HCT116 (cell line): ENCODE measurements around the gene PPP1R10. TPM values are rescaled to one million over a fixed set of nuclear protein-coding genes. Genes with fewer than 3 reads are reported as not detected.

ENCODE experiments used
- ATAC-seq: fragments of 200-7000 bp; cut with Tn5 transposase; 2 replicates; pipeline ENCODE4 v1.9.1; 2020; ENCODE audit warnings: mild to moderate bottlenecking, moderate library complexity
- BruUV-seq: library from RNA; stranded (reverse); fragments of 400-500 nt; replicated peaks from 2 replicates; lab custom pipeline; 2021; lab: Mats Ljungman, UMichigan
- CTCF ChIA-PET: fragments of 300-600 bp; sonication (Branson Sonifier 250); formaldehyde crosslinking; loops from one replicate; lab custom pipeline; 2021; ENCODE audit warnings: antibody characterized with exemption; lab: Charles Lee
- POLR2A ChIA-PET: fragments of 300-600, 350-600 bp; sonication (Branson Sonifier 250); formaldehyde crosslinking; loops from one replicate; lab custom pipeline; 2021; ENCODE audit warnings: antibody characterized with exemption; lab: Charles Lee
- RAD21 ChIA-PET, 2 experiments: fragments of 300-600 bp; sonication (Branson Sonifier 250); formaldehyde crosslinking; loops; one replicate each; lab custom pipeline; 2023; ENCODE audit warnings: low total read pairs in 2 of 2; ENCODE audit not compliant: uncharacterized antibody in 2 of 2, unreplicated experiment in 2 of 2, low non-redundant PET in 1 of 2; lab: Charles Lee
- DNase-seq: peaks from one replicate; pipeline ENCODE4 v3.0.0-alpha.2; 2010; ENCODE audit warnings: low read depth, low spot score
- H2AFZ ChIP-seq: fragments of 200-600 bp; shearing (Covaris generic), sonication (generic); 2 replicates; pipeline ENCODE4 v1.6.1; 2017; ENCODE audit warnings: low read depth, mixed run types, mixed read lengths, antibody characterized with exemption, low read length; ENCODE audit not compliant: poor library complexity, severe bottlenecking
- H3K27ac ChIP-seq: 2 replicates; pipeline ENCODE4 v1.5.1; 2012; ENCODE audit warnings: low read depth, low read length
- H3K27me3 ChIP-seq: fragments of 200-600 bp; sonication (generic); 2 replicates; pipeline ENCODE4 v1.6.1; 2016; ENCODE audit warnings: mixed run types, low read length, mixed read lengths; ENCODE audit not compliant: insufficient read depth
- H3K36me3 ChIP-seq, 2 experiments: fragments of 200-500 bp in 1 of 2; fragments of 200-600 bp in 1 of 2; sonication (Bioruptor generic) in 1 of 2; sonication (generic) in 1 of 2; 2 replicates each; pipeline versions ENCODE4 v1.5.1 to v1.6.1; 2014 to 2016; ENCODE audit warnings: low read length in 2 of 2, inconsistent platforms in 1 of 2, mixed read lengths in 1 of 2, mixed run types in 1 of 2; ENCODE audit not compliant: insufficient read depth in 2 of 2, control insufficient read depth in 1 of 2
- H3K4me1 ChIP-seq, 2 experiments: fragments of 200-600 bp in 1 of 2; sonication (generic) in 1 of 2; 2 replicates each; pipeline versions ENCODE4 v1.5.1 to v1.6.1; 2012 to 2017; ENCODE audit warnings: low read length in 2 of 2, inconsistent platforms in 1 of 2, mild to moderate bottlenecking in 1 of 2, mixed read lengths in 1 of 2, mixed run types in 1 of 2, moderate library complexity in 1 of 2; ENCODE audit not compliant: insufficient read depth in 2 of 2, control insufficient read depth in 1 of 2
- H3K4me2 ChIP-seq: fragments of 200-600 bp; sonication (generic); 2 replicates; pipeline ENCODE4 v1.6.1; 2017; ENCODE audit warnings: mixed run types, low read length, mixed read lengths
- H3K4me3 ChIP-seq, 2 experiments: fragments of 200-600 bp in 1 of 2; sonication (generic) in 1 of 2; replicated peaks in 1 of 2; 2 replicates each; pipeline ENCODE4 v1.5.1; 2011 to 2016; ENCODE audit warnings: low read length in 2 of 2, control low read depth in 1 of 2, low read depth in 1 of 2, mild to moderate bottlenecking in 1 of 2, mixed read lengths in 1 of 2, mixed run types in 1 of 2
- H3K79me2 ChIP-seq: fragments of 200-600 bp; sonication (generic); 2 replicates; pipeline ENCODE4 v1.6.1; 2017; ENCODE audit warnings: mild to moderate bottlenecking, mixed run types, low read length, moderate library complexity, mixed read lengths; ENCODE audit not compliant: insufficient read depth
- H3K9ac ChIP-seq: fragments of 200-600 bp; sonication (generic); 2 replicates; pipeline ENCODE4 v1.6.1; 2016; ENCODE audit warnings: low read length, mixed read lengths
- H3K9me2 ChIP-seq: fragments of 200-600 bp; sonication (generic), shearing (Covaris generic); 2 replicates; pipeline ENCODE4 v1.6.1; 2017; ENCODE audit warnings: mixed run types, mild to moderate bottlenecking, moderate library complexity; ENCODE audit not compliant: insufficient read depth
- H3K9me3 ChIP-seq, 2 experiments: fragments of 200-500 bp in 1 of 2; fragments of 200-600 bp in 1 of 2; sonication (Bioruptor generic) in 1 of 2; sonication (generic) in 1 of 2; 2 replicates each; pipeline ENCODE4 v1.6.1; 2014 to 2017; ENCODE audit warnings: low read length in 2 of 2, mixed read lengths in 2 of 2, inconsistent platforms in 1 of 2, low read depth in 1 of 2, mild to moderate bottlenecking in 1 of 2, mixed run types in 1 of 2, moderate library complexity in 1 of 2; ENCODE audit not compliant: control insufficient read depth in 1 of 2, insufficient read depth in 1 of 2
- H4K20me1 ChIP-seq: fragments of 200-600 bp; sonication (generic), shearing (Covaris generic); 2 replicates; pipeline ENCODE4 v1.6.1; 2017; ENCODE audit warnings: mixed run types, mild to moderate bottlenecking, moderate library complexity; ENCODE audit not compliant: insufficient read depth
- CEBPB ChIP-seq: IDR thresholded peaks from 2 replicates; pipeline ENCODE4 v1.6.1; 2012; ENCODE audit warnings: low read depth
- CTCF ChIP-seq, 3 experiments: fragments of 200-600 bp in 1 of 3; sonication (generic) in 1 of 3; IDR thresholded peaks in 2 of 3; conservative IDR thresholded peaks in 1 of 3; 2 replicates each; pipeline ENCODE4 v1.5.1; 2012 to 2017; ENCODE audit warnings: low read depth in 2 of 3, low read length in 2 of 3, antibody characterized with exemption in 1 of 3, borderline replicate concordance in 1 of 3, control low read depth in 1 of 3, mild to moderate bottlenecking in 1 of 3, mixed read lengths in 1 of 3, mixed run types in 1 of 3, moderate library complexity in 1 of 3; ENCODE audit not compliant: insufficient read depth in 1 of 3
- EZH2 ChIP-seq: fragments of 200-600 bp; sonication (generic); IDR thresholded peaks from 2 replicates; pipeline ENCODE4 v1.6.1; 2017; ENCODE audit warnings: antibody characterized with exemption, mixed run types
- EZH2phosphoT487 ChIP-seq: fragments of 200-600 bp; IDR thresholded peaks from 2 replicates; pipeline ENCODE4 v1.6.1; 2018; ENCODE audit warnings: antibody characterized with exemption, borderline replicate concordance
- FOSL1 ChIP-seq: IDR thresholded peaks from 2 replicates; pipeline ENCODE4 v1.6.1; 2012; ENCODE audit warnings: low read depth
- JUND ChIP-seq: IDR thresholded peaks from 2 replicates; pipeline ENCODE4 v1.6.1; 2012
- MAX ChIP-seq: IDR thresholded peaks from 2 replicates; pipeline ENCODE4 v1.6.1; 2012
- POLR2A ChIP-seq: IDR thresholded peaks from 2 replicates; pipeline ENCODE4 v1.7.0; 2011; ENCODE audit warnings: borderline replicate concordance; ENCODE audit not compliant: insufficient read depth, insufficient read length; ENCODE audit errors: extremely low read depth
- SIN3A ChIP-seq: IDR thresholded peaks from 2 replicates; pipeline ENCODE4 v1.6.1; 2012; ENCODE audit warnings: low read depth
- SRF ChIP-seq: IDR thresholded peaks from 2 replicates; pipeline ENCODE4 v1.6.1; 2012; ENCODE audit warnings: low read depth
- YY1 ChIP-seq: IDR thresholded peaks from 2 replicates; pipeline ENCODE4 v1.6.1; 2011; ENCODE audit warnings: low read length, low read depth, moderate library complexity, mild to moderate bottlenecking; ENCODE audit not compliant: insufficient replicate concordance; ENCODE audit errors: extremely low read depth
- intact Hi-C: fragments of 100-400 bp; cut with micrococcal nuclease; formaldehyde crosslinking; loops from 2 replicates; pipeline ENCODE4 v1.10.0; 2022
- total RNA-seq: library from RNA; stranded (reverse); gene quantifications from one replicate; pipeline ENCODE4 v1.2.1, GENCODE V29; 2021; ENCODE audit not compliant: unreplicated experiment

Gene PPP1R10
- total RNA-seq, 1 experiment from 2014 or later = 104 TPM

- no peak for TF ChIP-seq YY1
Observed at GRCh38 chr6:30565772-30566171, 51.3 kb downstream of the PPP1R10 start (continued).

- no TSS peak for BruUV-seq
- POLR2A ChIA-PET = interaction anchor here (0.7 kb wide), 1 partner anchor 815 kb away, joined by 3 read pairs; no protein-coding TSS in a partner anchor
Observed at GRCh38 chr6:30564114-30564513, 52.9 kb downstream of the PPP1R10 start.

More at GRCh38 chr6:30564114-30564513, 52.9 kb downstream of the PPP1R10 start:
- no peak overlapping the region for H3K4me2 ChIP-seq
- peaks cover 12% of the 10 kb centered on the region for H3K79me2 ChIP-seq
- H3K9me3 ChIP-seq = no peaks in the 10 kb centered on the region
- no peaks in the 10 kb centered on the region for H3K4me1 ChIP-seq
- DNase-seq (no peak), ATAC-seq (no peak)
- ChIA-PET CTCF (no interaction called here), RAD21 (no interaction called here)
- intact Hi-C loops = no loop called here
- TF ChIP-seq CTCF (IDR thresholded peaks at IDR 0.05 in 2 of 3, conservative IDR thresholded peaks at IDR 0.05 in 1 of 3; ENCODE audit: borderline replicate concordance in 1 of 3, insufficient read depth in 1 of 3, low read depth in 2 of 3, low read length in 2 of 3) (no peak), EZH2 (no peak), POLR2A (no peak), EZH2phosphoT487 (no peak), CEBPB (no peak), SRF (no peak), MAX (no peak), SIN3A (no peak), FOSL1 (no peak), JUND (no peak)
- no peak overlapping the region for H3K4me3 ChIP-seq
- H3K9me2 ChIP-seq = no peaks in the 10 kb centered on the region
- no peaks in the 10 kb centered on the region for H3K27me3 ChIP-seq
- H3K36me3 ChIP-seq = peaks cover 0 to 16% of the 10 kb centered on the region in 2 experiments; a peak in 2 of 4 replicates
- H2AFZ ChIP-seq = no peak overlapping the region
- no peak overlapping the region for H3K9ac ChIP-seq
- no peaks in the 10 kb centered on the region for H4K20me1 ChIP-seq
- no peak overlapping the region for H3K27ac ChIP-seq
